HCT116 (cell line): ENCODE data around the gene ALG1.
"Not testable (repeated sequence)": the region's sequence is repeated elsewhere in the genome, so short reads cannot be mapped to it uniquely, and the experiment has no call there.

ENCODE experiments used
- CTCF ChIP-seq, 3 experiments: fragments of 200-600 bp in 1 of 3; sonication (generic) in 1 of 3; IDR thresholded peaks in 2 of 3; conservative IDR thresholded peaks in 1 of 3; 2 replicates each; pipeline ENCODE4 v1.5.1; 2012 to 2017; ENCODE audit warnings: low read depth in 2 of 3, low read length in 2 of 3, antibody characterized with exemption in 1 of 3, borderline replicate concordance in 1 of 3, control low read depth in 1 of 3, mild to moderate bottlenecking in 1 of 3, mixed read lengths in 1 of 3, mixed run types in 1 of 3, moderate library complexity in 1 of 3; ENCODE audit not compliant: insufficient read depth in 1 of 3
- EZH2 ChIP-seq: fragments of 200-600 bp; sonication (generic); IDR thresholded peaks from 2 replicates; pipeline ENCODE4 v1.6.1; 2017; ENCODE audit warnings: antibody characterized with exemption, mixed run types
- POLR2A ChIP-seq: IDR thresholded peaks from 2 replicates; pipeline ENCODE4 v1.7.0; 2011; ENCODE audit warnings: borderline replicate concordance; ENCODE audit not compliant: insufficient read depth, insufficient read length; ENCODE audit errors: extremely low read depth
- POLR2AphosphoS5 ChIP-seq: IDR thresholded peaks from 2 replicates; pipeline ENCODE4 v1.6.1; 2011; ENCODE audit warnings: mild to moderate bottlenecking, low read depth, low read length, moderate library complexity

- TF ChIP-seq POLR2A; CTCF (IDR thresholded peaks at IDR 0.05 in 2 of 3, conservative IDR thresholded peaks at IDR 0.05 in 1 of 3; ENCODE audit: borderline replicate concordance in 1 of 3, insufficient read depth in 1 of 3, low read depth in 2 of 3, low read length in 2 of 3); EZH2; POLR2AphosphoS5: not testable (repeated sequence)
Observed at GRCh38 chr16:5088936-5089335, 17.3 kb downstream of the ALG1 start.
